ENCODE data around the gene SLC6A18.

The SLC6A18 gene

DNA sequence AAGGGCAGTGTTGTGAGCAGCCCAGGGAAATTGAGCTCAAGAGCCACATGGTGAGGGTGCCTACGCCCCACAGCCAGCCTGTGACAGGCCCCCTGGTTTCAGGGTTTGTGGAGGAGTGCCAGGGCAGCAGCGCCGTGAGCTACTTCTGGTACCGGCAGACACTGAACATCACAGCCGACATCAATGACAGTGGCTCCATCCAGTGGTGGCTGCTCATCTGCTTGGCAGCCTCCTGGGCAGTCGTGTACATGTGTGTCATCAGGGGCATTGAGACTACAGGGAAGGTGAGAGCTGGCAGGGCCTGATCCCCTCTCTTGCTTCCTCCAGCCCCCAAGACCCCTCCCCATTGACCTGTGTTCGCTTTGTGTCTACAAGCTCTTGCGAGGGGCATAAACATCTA lies 10.2 kb downstream of the SLC6A18 start:
- H3K4me3 ChIP-seq (ENCODE audit: low read length) = no peak overlapping the region
- DNase-seq (ENCODE audit: low read depth) = no peak
- no peak for TF ChIP-seq CTCF (conservative IDR thresholded peaks at IDR 0.05; ENCODE audit: low read depth, low read length)

DNA sequence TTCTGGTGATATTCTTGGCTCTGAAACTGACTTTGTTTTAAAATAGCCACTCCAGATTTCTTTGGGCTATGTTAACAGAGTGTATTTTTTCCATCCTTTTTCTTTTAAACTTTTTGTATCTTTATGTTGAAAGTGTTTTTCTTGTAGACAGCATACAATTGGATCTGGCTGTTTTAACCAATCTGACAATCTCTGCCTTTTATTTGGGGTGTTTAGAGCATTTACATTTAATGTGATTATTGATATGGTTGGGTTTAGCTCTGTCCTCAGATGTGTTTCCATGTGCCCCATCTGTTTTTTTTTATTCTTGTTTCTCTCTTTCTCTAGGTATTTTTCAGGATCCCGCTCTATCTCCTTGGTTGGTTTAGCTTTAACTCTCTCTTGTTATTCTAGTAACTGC lies 10.7 kb downstream of the SLC6A18 start:
- no peak overlapping the region for H3K4me3 ChIP-seq (ENCODE audit: low read length)
- DNase-seq (ENCODE audit: low read depth) = no peak
- no peak for TF ChIP-seq CTCF (conservative IDR thresholded peaks at IDR 0.05; ENCODE audit: low read depth, low read length)

DNA sequence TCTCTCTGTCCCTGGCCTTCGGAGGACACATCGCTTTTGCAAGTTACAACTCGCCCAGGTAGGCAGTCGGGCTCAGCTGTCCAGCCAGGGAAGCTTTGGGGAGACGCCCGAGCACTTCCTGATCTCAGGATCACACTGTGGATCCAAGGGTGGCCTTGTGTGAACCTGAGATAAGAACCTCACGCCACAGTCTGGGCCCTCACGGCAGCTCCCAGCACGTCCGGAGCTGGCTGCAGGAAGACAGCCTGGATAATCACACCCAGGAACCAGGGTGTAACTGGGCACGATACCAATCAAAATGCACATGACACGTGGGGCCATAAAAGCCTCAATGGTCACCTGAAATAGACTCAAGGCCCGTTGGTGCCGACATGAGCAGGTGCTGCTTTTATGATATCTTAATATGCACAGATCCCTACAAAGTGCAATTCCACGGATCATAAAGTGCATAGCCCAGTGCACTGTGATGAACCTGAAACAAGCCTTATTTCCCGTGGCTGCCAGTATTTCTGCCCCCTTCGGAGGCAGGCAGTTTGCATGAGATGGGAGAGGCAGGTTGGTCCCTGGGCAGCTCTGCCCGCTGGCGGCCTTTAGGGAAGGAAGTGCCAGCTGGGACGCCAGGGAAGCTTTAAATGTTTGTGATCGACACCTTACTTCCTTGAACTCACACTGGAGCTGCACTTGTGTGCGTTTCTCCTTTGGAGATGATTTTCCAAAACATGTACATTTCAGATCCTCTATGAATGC lies 14.5 kb downstream of the SLC6A18 start:
- TF ChIP-seq CTCF (conservative IDR thresholded peaks at IDR 0.05; ENCODE audit: low read depth, low read length) = no peak
- no peak overlapping the region for H3K4me3 ChIP-seq (ENCODE audit: low read length)
- DNase-seq (ENCODE audit: low read depth) = no peak

DNA sequence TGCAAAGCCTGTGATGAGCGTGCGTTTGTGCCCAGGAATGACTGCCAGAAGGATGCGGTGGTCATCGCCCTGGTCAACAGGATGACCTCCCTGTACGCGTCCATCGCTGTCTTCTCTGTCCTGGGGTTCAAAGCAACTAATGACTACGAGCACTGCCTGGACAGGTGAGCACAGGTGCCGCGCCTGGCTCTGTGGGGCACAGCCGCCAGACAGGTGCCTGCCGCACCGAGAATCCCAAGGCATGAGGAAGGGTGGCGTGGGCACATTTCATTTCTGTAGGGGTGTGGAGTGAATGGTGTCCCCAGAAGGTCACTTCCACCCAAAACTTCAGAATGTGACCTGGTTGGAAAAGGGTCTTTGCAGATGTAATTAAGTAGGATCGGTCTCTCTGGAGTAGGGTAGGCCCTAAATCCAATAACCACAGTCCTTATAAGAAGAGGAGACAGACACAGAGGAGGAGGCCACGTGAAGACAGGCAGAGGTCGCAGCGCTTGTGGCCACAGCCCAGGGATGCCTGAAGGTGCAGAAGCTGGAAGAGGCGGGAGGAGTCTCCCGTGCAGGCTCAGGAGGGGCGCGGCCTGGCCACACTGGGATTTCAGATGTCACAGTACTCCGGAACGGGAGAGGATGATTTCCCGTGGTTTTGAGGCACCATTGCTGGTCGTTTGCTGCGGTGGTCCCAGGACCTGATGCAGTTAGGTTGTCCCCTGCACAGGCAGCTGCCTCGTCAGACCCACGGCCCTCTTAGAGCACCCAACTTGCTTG lies 15.5 kb downstream of the SLC6A18 start:
- H3K4me3 ChIP-seq (ENCODE audit: low read length) = no peak overlapping the region
- no peak for TF ChIP-seq CTCF (conservative IDR thresholded peaks at IDR 0.05; ENCODE audit: low read depth, low read length)
- no peak for DNase-seq (ENCODE audit: low read depth)

GRCh38 chr5:1241509-1242080 lies 16.4 kb downstream of the SLC6A18 start:
- no peak overlapping the region for H3K4me3 ChIP-seq (ENCODE audit: low read length)
- DNase-seq (ENCODE audit: low read depth) = no peak
- TF ChIP-seq CTCF (conservative IDR thresholded peaks at IDR 0.05; ENCODE audit: low read depth, low read length) = no peak

DNA sequence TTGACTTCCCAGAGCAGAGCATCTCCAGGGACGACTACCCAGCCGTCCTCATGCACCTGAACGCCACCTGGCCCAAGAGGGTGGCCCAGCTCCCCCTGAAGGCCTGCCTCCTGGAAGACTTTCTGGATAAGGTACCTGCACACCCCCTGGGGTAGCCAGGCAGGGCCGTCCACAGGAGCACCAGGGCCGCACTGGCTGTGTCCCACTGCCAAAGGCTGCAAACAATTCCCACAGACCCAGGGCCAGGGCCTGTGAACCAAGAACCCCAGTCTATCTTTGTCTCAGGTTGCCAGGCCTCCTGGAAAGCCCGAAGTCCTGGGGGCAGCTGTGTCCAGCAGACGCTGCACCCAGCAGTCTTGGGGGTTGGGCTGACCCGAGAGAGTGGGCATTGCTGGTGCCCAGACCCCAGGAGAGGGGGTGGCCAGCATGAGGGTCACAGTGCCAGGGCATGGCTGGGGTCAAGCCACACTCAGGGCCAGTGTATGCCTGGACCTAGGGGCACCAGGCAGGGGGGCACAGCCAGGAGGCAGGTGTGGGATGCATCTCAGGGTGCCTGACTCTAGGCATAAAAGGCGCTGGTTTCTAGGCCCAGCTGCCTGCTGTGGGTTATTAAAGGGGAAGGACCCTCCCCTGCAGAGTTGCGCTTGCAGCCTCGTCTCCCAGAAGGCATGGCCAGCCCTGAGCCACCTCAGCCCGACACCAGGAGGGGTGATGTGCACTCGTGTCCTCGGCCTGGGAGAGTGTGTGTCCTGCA lies 17.7 kb downstream of the SLC6A18 start:
- TF ChIP-seq CTCF (conservative IDR thresholded peaks at IDR 0.05; ENCODE audit: low read depth, low read length) = no peak
- no peak overlapping the region for H3K4me3 ChIP-seq (ENCODE audit: low read length)
- no peak for DNase-seq (ENCODE audit: low read depth)
